DOHH2 (cell line): ENCODE measurements around the gene PRDX6.
A peak's percentile ranks its signal among the peaks of the same experiment; 100 is the strongest.

Experiments
- H3F3A ChIP-seq: fragments of 200-600 bp; sonication (generic), shearing (Covaris generic); 2 replicates; pipeline ENCODE4 v1.6.0; 2016; ENCODE audit warnings: antibody characterized with exemption, mild to moderate bottlenecking; ENCODE audit not compliant: control insufficient read depth, insufficient read depth
- H3K27ac ChIP-seq: fragments of 200-600 bp; sonication (generic); 2 replicates; pipeline ENCODE4 v1.5.1; 2014; ENCODE audit warnings: low read depth, mild to moderate bottlenecking, low read length, moderate library complexity
- H3K27me3 ChIP-seq: fragments of 200-600 bp; sonication (generic); 2 replicates; pipeline ENCODE4 v1.6.1; 2014; ENCODE audit warnings: mild to moderate bottlenecking, low read length, mixed read lengths; ENCODE audit not compliant: control insufficient read depth
- H3K36me3 ChIP-seq: fragments of 200-600 bp; sonication (generic); 2 replicates; pipeline ENCODE4 v1.6.1; 2014; ENCODE audit warnings: mild to moderate bottlenecking, low read length, moderate library complexity, mixed read lengths; ENCODE audit not compliant: control insufficient read depth
- H3K4me1 ChIP-seq: fragments of 200-600 bp; sonication (generic); 2 replicates; pipeline ENCODE4 v1.6.1; 2014; ENCODE audit warnings: mild to moderate bottlenecking, low read length, mixed read lengths; ENCODE audit not compliant: control insufficient read depth
- H3K4me2 ChIP-seq: fragments of 200-600 bp; sonication (generic); 2 replicates; pipeline ENCODE4 v1.6.0; 2014; ENCODE audit warnings: mild to moderate bottlenecking, low read length, moderate library complexity
- H3K4me3 ChIP-seq: fragments of 200-600 bp; sonication (generic); 2 replicates; pipeline ENCODE4 v1.5.1; 2014; ENCODE audit warnings: mild to moderate bottlenecking, low read length, mixed read lengths
- H3K79me2 ChIP-seq: fragments of 200-600 bp; sonication (generic); 2 replicates; pipeline ENCODE4 v1.6.1; 2014; ENCODE audit warnings: mild to moderate bottlenecking, low read length, mixed read lengths; ENCODE audit not compliant: control insufficient read depth
- H3K9me2 ChIP-seq: fragments of 200-600 bp; sonication (generic); replicated peaks from 2 replicates; pipeline ENCODE4 v1.6.1; 2014; ENCODE audit warnings: mild to moderate bottlenecking, low read length, mixed read lengths; ENCODE audit not compliant: control insufficient read depth
- H3K9me3 ChIP-seq: fragments of 200-600 bp; sonication (generic); 2 replicates; pipeline ENCODE4 v1.6.1; 2014; ENCODE audit warnings: antibody characterized with exemption, low read length, mixed read lengths; ENCODE audit not compliant: control insufficient read depth, insufficient read depth
- H4K20me1 ChIP-seq: fragments of 200-600 bp; sonication (generic); 2 replicates; pipeline ENCODE4 v1.6.0; 2014; ENCODE audit warnings: low read depth, mild to moderate bottlenecking, antibody characterized with exemption, low read length, moderate library complexity; ENCODE audit not compliant: control insufficient read depth, insufficient read depth
- EZH2phosphoT487 ChIP-seq: fragments of 200-600 bp; sonication (generic); IDR thresholded peaks from 2 replicates; pipeline ENCODE4 v1.6.1; 2017; ENCODE audit warnings: borderline replicate concordance, mild to moderate bottlenecking, antibody characterized with exemption, low read length, moderate library complexity, mixed read lengths
- TF ChIP-seq, protein P1 (sequence below): fragments of 200-600 bp; sonication (generic); IDR thresholded peaks from one replicate; pipeline ENCODE4 v1.5.1; 2014; ENCODE audit warnings: antibody characterized with exemption, mild to moderate bottlenecking, low read depth, low read length; ENCODE audit not compliant: poor library complexity, severe bottlenecking

PRDX6 gene

DNA sequence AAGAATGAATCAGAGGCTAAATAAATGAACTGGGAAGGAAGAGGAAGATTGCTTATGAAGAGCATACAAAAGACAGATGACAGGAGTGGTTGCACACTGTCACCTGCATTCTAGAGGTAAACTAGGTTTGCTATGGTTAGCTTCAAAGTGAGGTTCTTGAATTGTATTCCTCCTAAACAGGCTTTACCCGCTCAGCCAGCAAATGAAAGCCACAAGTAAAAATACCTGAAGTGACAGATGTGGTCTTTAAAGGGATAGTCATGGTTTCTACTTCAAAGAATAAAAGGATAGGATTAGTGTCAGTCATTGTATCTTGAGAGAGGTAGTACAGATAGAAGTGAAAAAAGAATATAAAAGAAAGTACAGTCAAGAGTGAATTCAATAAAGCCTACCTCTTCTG is 32.4 kb upstream of the PRDX6 start:
- H3K9me3 ChIP-seq: no peaks in the 10 kb centered on the region
- H3F3A ChIP-seq: 0 out of 2 replicates have a peak, but pooled peaks cover 3% of the 10 kb centered on the region
- 0 out of 2 replicates have a peak overlapping the region, but pooled peaks have one; percentile 8 for H3K27ac ChIP-seq
- no peak for TF ChIP-seq EZH2phosphoT487
- no peaks in the 10 kb centered on the region for H4K20me1 ChIP-seq
- H3K36me3 ChIP-seq: no peaks in the 10 kb centered on the region
- H3K79me2 ChIP-seq: no peaks in the 10 kb centered on the region
- H3K4me1 ChIP-seq: peaks cover 21% of the 10 kb centered on the region
- H3K27me3 ChIP-seq: no peaks in the 10 kb centered on the region
- peak overlapping the region; percentile 54 for H3K4me2 ChIP-seq
- H3K4me3 ChIP-seq: peak overlapping the region; percentile 44
- no peaks in the 10 kb centered on the region for H3K9me2 ChIP-seq

DNA sequence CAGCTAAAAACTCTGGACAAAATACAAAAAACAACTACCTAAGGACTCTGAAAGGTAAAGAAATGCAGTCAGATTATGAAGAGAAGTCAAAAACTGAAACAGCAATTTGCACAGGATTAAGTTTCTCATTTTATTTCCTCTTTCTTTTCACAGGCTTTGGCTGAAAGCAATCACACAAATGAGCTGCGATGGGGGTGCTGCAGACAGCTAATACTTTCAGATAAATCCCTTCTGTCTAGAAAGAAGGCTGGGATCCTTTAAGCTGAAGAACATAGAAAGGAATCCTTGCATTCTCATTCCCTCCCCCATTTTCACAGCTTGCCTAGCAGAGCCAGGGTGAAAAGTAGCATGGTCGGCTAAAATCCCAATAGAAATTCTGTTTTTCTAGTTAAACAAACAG is 32.0 kb upstream of the PRDX6 start:
- Histone ChIP-seq H3K9me3 (no peaks in the 10 kb centered on the region), H3K27ac (0 out of 2 replicates have a peak overlapping the region, but pooled peaks have one; percentile 8)

DNA sequence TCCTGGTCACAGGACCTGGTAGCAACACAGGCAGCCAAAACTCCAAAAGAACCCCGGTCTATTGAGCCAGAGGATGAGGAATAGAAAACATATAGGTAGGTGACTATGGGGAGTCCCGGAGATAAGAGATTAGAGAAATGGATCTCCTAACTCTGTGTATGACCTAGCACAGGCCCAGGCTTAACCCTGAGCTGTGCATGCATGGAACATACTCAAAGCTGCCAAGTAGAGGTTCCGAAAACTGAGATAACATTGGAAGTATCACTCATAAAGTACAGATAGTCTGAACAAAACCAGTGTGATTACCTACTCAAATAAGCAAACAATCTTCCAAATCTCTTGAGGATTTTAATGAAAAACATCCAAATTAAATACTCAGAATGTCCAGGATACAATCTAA is 31.5 kb upstream of the PRDX6 start:
- 0 out of 2 replicates have a peak, but pooled peaks cover 3% of the 10 kb centered on the region for H3F3A ChIP-seq
- 0 out of 2 replicates have a peak overlapping the region, but pooled peaks have one; percentile 54 for H3K4me2 ChIP-seq
- no peaks in the 10 kb centered on the region for H3K27me3 ChIP-seq
- peaks cover 21% of the 10 kb centered on the region for H3K4me1 ChIP-seq
- no peaks in the 10 kb centered on the region for H3K36me3 ChIP-seq
- H3K9me3 ChIP-seq: no peaks in the 10 kb centered on the region
- TF ChIP-seq, protein P1, sequence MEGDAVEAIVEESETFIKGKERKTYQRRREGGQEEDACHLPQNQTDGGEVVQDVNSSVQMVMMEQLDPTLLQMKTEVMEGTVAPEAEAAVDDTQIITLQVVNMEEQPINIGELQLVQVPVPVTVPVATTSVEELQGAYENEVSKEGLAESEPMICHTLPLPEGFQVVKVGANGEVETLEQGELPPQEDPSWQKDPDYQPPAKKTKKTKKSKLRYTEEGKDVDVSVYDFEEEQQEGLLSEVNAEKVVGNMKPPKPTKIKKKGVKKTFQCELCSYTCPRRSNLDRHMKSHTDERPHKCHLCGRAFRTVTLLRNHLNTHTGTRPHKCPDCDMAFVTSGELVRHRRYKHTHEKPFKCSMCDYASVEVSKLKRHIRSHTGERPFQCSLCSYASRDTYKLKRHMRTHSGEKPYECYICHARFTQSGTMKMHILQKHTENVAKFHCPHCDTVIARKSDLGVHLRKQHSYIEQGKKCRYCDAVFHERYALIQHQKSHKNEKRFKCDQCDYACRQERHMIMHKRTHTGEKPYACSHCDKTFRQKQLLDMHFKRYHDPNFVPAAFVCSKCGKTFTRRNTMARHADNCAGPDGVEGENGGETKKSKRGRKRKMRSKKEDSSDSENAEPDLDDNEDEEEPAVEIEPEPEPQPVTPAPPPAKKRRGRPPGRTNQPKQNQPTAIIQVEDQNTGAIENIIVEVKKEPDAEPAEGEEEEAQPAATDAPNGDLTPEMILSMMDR: no peak
- no peak for TF ChIP-seq EZH2phosphoT487
- H3K27ac ChIP-seq: no peak overlapping the region
- H3K4me3 ChIP-seq: no peak overlapping the region
- no peaks in the 10 kb centered on the region for H3K79me2 ChIP-seq
- no peaks in the 10 kb centered on the region for H3K9me2 ChIP-seq
- H4K20me1 ChIP-seq: no peaks in the 10 kb centered on the region

More for the DNA sequence above, 32.0 kb upstream of the PRDX6 start:
- TF ChIP-seq, protein P1: no peak
- no peak for TF ChIP-seq EZH2phosphoT487
- peaks cover 21% of the 10 kb centered on the region for H3K4me1 ChIP-seq
- H3K79me2 ChIP-seq: no peaks in the 10 kb centered on the region
- H3K4me2 ChIP-seq: peak overlapping the region; percentile 54
- H3F3A ChIP-seq: 0 out of 2 replicates have a peak, but pooled peaks cover 3% of the 10 kb centered on the region
- no peaks in the 10 kb centered on the region for H4K20me1 ChIP-seq
- H3K27me3 ChIP-seq: no peaks in the 10 kb centered on the region
- no peaks in the 10 kb centered on the region for H3K36me3 ChIP-seq
- H3K4me3 ChIP-seq: peak overlapping the region; percentile 44
- H3K9me2 ChIP-seq: no peaks in the 10 kb centered on the region

DNA sequence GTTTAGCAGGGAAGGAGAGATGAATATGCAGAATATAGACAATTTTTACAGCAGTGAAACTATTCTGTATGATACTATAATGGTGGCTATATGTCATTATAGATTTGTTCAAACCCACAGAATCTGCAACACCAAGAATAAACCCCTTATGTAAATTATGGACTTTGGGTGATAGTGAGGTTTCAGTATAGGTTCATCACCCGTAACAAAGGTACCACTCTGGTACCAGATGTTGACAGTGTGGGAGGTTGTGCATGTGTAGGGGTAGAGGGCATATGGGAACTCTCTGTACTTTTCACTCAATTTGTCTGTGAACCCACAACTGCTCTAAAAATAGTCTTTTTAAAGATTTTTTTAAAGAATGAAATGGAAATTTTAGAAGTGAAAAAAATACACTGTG is 29.9 kb upstream of the PRDX6 start:
- Histone ChIP-seq H3K4me1 (peaks cover 21% of the 10 kb centered on the region), H3K4me2 (no peak overlapping the region), H3K9me3 (no peaks in the 10 kb centered on the region), H4K20me1 (no peaks in the 10 kb centered on the region), H3F3A (0 out of 2 replicates have a peak, but pooled peaks cover 3% of the 10 kb centered on the region), H3K4me3 (no peak overlapping the region), H3K27me3 (no peaks in the 10 kb centered on the region), H3K79me2 (no peaks in the 10 kb centered on the region), H3K27ac (no peak overlapping the region), H3K9me2 (no peaks in the 10 kb centered on the region), H3K36me3 (no peaks in the 10 kb centered on the region)
- no peak for TF ChIP-seq EZH2phosphoT487
- TF ChIP-seq, protein P1: no peak
